ENCODE data around the gene PIPOX.

- TF ChIP-seq CTCF (IDR thresholded peaks at IDR 0.05; ENCODE audit: extremely low read depth in 1 of 2, insufficient read depth in 1 of 2, low read depth in 1 of 2, low read length in 2 of 2) (no peak), MAX (IDR thresholded peaks at IDR 0.05; ENCODE audit: insufficient read depth, insufficient read length) (no peak), POLR2A (IDR thresholded peaks at IDR 0.05; ENCODE audit: low read depth, low read length) (no peak), FOS (IDR thresholded peaks at IDR 0.05; ENCODE audit: borderline replicate concordance, insufficient read depth, low read length) (no peak), GATA2 (IDR thresholded peaks at IDR 0.05; ENCODE audit: insufficient read depth, insufficient read length, low read depth, low read length) (no peak)
Observed at GRCh38 chr17:29043539-29044145, 701 bp downstream of the PIPOX start.
